Endothelial cell of umbilical vein (primary cell): ENCODE measurements around the gene PEAR1. TPM values are rescaled to one million over a fixed set of nuclear protein-coding genes. Genes with fewer than 3 reads are reported as not detected.

Experiments used
- BruUV-seq: library from RNA; stranded (reverse); fragments of 400-500 nt; replicated peaks from 2 replicates; lab custom pipeline; 2021; lab: Mats Ljungman, UMichigan
- CTCF ChIA-PET: fragments of 300-600, 350-600 bp; sonication (Branson Sonifier 250); formaldehyde crosslinking; loops from one replicate; lab custom pipeline; 2021; ENCODE audit warnings: antibody characterized with exemption, inconsistent platforms; lab: Charles Lee
- POLR2A ChIA-PET: fragments of 300-600, 350-600 bp; sonication (Branson Sonifier 250); formaldehyde crosslinking; loops from one replicate; lab custom pipeline; 2021; ENCODE audit warnings: antibody characterized with exemption, inconsistent platforms; lab: Charles Lee
- DNase-seq: peaks from one replicate; pipeline ENCODE4 v3.0.0-alpha.2; 2011; ENCODE audit warnings: low read depth, low spot score
- FAIRE-seq: peaks from 2 replicates; lab custom pipeline; 2011; peaks lifted over from hg19 to GRCh38; lab: Jason Lieb, UNC
- H2AFZ ChIP-seq: 2 replicates; pipeline ENCODE4 v1.6.0; 2012; ENCODE audit warnings: low read depth, low read length, control low read depth, inconsistent platforms
- H3K27ac ChIP-seq: 2 replicates; pipeline ENCODE4 v1.5.1; 2011; ENCODE audit warnings: low read depth, mild to moderate bottlenecking, control low read depth, low read length, moderate library complexity; ENCODE audit not compliant: insufficient read depth
- H3K27me3 ChIP-seq, 2 experiments: 2 replicates each; pipeline versions ENCODE4 v1.6.0 to v1.6.1; 2011; ENCODE audit warnings: low read length in 2 of 2, mixed read lengths in 1 of 2; ENCODE audit not compliant: control insufficient read depth in 2 of 2, insufficient read depth in 2 of 2
- H3K36me3 ChIP-seq, 2 experiments: 2 replicates in 1 of 2; 3 replicates in 1 of 2; pipeline ENCODE4 v1.5.1; 2011; ENCODE audit warnings: low read length in 2 of 2, mild to moderate bottlenecking in 1 of 2, moderate library complexity in 1 of 2; ENCODE audit not compliant: control insufficient read depth in 2 of 2, insufficient read depth in 2 of 2; ENCODE audit errors: extremely low read depth in 1 of 2
- H3K4me1 ChIP-seq: 3 replicates; pipeline ENCODE4 v1.5.1; 2011; ENCODE audit warnings: mild to moderate bottlenecking, low read length; ENCODE audit not compliant: control insufficient read depth, insufficient read depth; ENCODE audit errors: extremely low read depth
- H3K4me2 ChIP-seq: 2 replicates; pipeline ENCODE4 v1.6.1; 2011; ENCODE audit warnings: low read length, control low read depth, mixed read lengths; ENCODE audit not compliant: insufficient read depth
- H3K4me3 ChIP-seq, 3 experiments: fragments of 200-600 bp in 1 of 3; sonication (generic), shearing (Covaris generic) in 1 of 3; replicated peaks in 1 of 3; 2 replicates each; pipeline ENCODE4 v1.5.1; 2011 to 2016; ENCODE audit warnings: control low read depth in 3 of 3, low read length in 3 of 3, mild to moderate bottlenecking in 2 of 3, inconsistent platforms in 1 of 3, low read depth in 1 of 3, moderate library complexity in 1 of 3; ENCODE audit not compliant: insufficient read depth in 1 of 3
- H3K79me2 ChIP-seq: 2 replicates; pipeline ENCODE4 v1.6.0; 2012; ENCODE audit warnings: low read length, inconsistent platforms; ENCODE audit not compliant: control insufficient read depth, insufficient read depth
- H3K9ac ChIP-seq: replicated peaks from 2 replicates; pipeline ENCODE3; 2011; ENCODE audit warnings: low read length, control low read depth; ENCODE audit not compliant: insufficient read depth; ENCODE audit errors: extremely low read depth
- H3K9me1 ChIP-seq: replicated peaks from 3 replicates; pipeline ENCODE4 v1.6.0; 2011; ENCODE audit warnings: mild to moderate bottlenecking, low read length; ENCODE audit not compliant: control insufficient read depth, insufficient read depth; ENCODE audit errors: extremely low read depth
- H3K9me3 ChIP-seq: replicated peaks from 2 replicates; pipeline ENCODE4 v1.5.1; 2012; ENCODE audit warnings: low read length, inconsistent platforms; ENCODE audit not compliant: control insufficient read depth, insufficient read depth
- H4K20me1 ChIP-seq: replicated peaks from 2 replicates; pipeline ENCODE3; 2011; ENCODE audit warnings: mild to moderate bottlenecking, low read length; ENCODE audit not compliant: control insufficient read depth, insufficient read depth; ENCODE audit errors: extremely low read depth
- EZH2 ChIP-seq: IDR thresholded peaks from 2 replicates; pipeline ENCODE4 v1.6.1; 2012; ENCODE audit warnings: borderline replicate concordance, low read depth, mild to moderate bottlenecking, moderate library complexity, low read length, inconsistent platforms; ENCODE audit not compliant: severe bottlenecking
- FOS ChIP-seq: IDR thresholded peaks from 2 replicates; pipeline ENCODE4 v1.6.1; 2011; ENCODE audit warnings: mild to moderate bottlenecking, low read length, moderate library complexity, borderline replicate concordance; ENCODE audit not compliant: insufficient read depth
- GATA2 ChIP-seq: IDR thresholded peaks from 2 replicates; pipeline ENCODE4 v1.7.0; 2011; ENCODE audit warnings: low read depth, mild to moderate bottlenecking, moderate library complexity, mixed read lengths, low read length; ENCODE audit not compliant: insufficient read length, insufficient read depth
- MYC ChIP-seq: IDR thresholded peaks from one replicate; pipeline ENCODE4 v1.6.1; 2011; ENCODE audit warnings: mild to moderate bottlenecking, low read depth, low read length
- POLR2A ChIP-seq: IDR thresholded peaks from 2 replicates; pipeline ENCODE4 v1.6.1; 2012; ENCODE audit warnings: low read depth, mild to moderate bottlenecking, control low read depth, low read length
- POLR2AphosphoS5 ChIP-seq: IDR thresholded peaks from 2 replicates; pipeline ENCODE4 v1.6.1; 2012; ENCODE audit warnings: low read depth, mild to moderate bottlenecking, control low read depth, low read length, moderate library complexity; ENCODE audit not compliant: insufficient read depth
- dilution Hi-C: fragments of 300-500 bp; cut with MboI; formaldehyde crosslinking; loops from one replicate; pipeline ENCODE4 v1.15.0; 2019; ENCODE audit warnings: low sequenced_read_pairs; ENCODE audit not compliant: extremely low pct_ligation_motif_present
- intact Hi-C: fragments of 100-400 bp; cut with micrococcal nuclease; formaldehyde crosslinking; loops from one replicate; pipeline ENCODE4 v1.10.0; 2022
- polyA plus RNA-seq, 4 experiments: library from polyadenylated mRNA; depleted of rRNA in 3 of 4; stranded (reverse) in 3 of 4; unstranded in 1 of 4; fragments of >200 nt; gene quantifications; 2 replicates each; pipeline versions ENCODE4 v1.2.1 to v1.2.3, GENCODE V29; 2011 to 2012; ENCODE audit warnings: missing spikeins in 1 of 4
- total RNA-seq: library from RNA; stranded (reverse); gene quantifications from 2 replicates; pipeline ENCODE4 v1.2.3, GENCODE V29; 2021

PEAR1 gene
- total and polyA plus RNA-seq, 2 donors (not counting 3 experiments of a cell fraction or from before 2014, with no cell fraction given) = 90.7 to 106 TPM

DNA sequence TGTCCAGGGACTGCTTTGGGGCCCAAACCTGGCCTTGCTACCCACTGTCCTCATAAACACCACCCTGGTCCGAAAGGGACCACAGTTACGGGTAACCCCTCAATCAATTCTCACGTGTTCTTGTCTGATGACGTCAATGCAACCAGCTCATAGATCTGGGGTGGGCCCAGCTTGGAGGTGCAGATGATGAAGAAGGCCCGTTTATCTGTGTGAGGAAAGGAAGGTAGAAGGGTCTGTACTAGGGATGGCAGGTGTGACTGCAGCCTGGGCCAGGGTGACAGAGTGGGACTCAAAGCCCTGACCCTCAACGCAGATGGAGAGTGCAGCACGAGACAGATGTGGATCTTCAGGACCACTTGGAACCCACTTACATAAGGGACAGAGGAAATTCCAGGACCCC lies 49.1 kb downstream of the PEAR1 start:
- DNase-seq = no peak
- Histone ChIP-seq H3K9me1 (no peaks in the 10 kb centered on the region), H4K20me1 (no peaks in the 10 kb centered on the region), H3K9ac (no peak overlapping the region), H3K4me1 (no peaks in the 10 kb centered on the region), H3K4me3 (no peak overlapping the region), H3K27ac (no peak overlapping the region), H3K4me2 (no peak overlapping the region), H3K79me2 (no peaks in the 10 kb centered on the region), H3K36me3 (peaks cover 14 to 57% of the 10 kb centered on the region in 2 experiments), H2AFZ (no peak overlapping the region), H3K27me3 (no peaks in the 10 kb centered on the region), H3K9me3 (no peaks in the 10 kb centered on the region)
- intact Hi-C loops = no loop called here
- ChIA-PET CTCF (interaction anchor here (1.2 kb wide), 2 partner anchors 15 to 83 kb away, joined by 3 read pairs; no protein-coding TSS in a partner anchor), POLR2A (no interaction called here)
- dilution Hi-C loops = no loop called here
- TF ChIP-seq MYC (no peak), FOS (no peak), GATA2 (no peak), POLR2AphosphoS5 (no peak), EZH2 (no peak), POLR2A (no peak)
- no peak for FAIRE-seq
- no TSS peak for BruUV-seq

GRCh38 chr1:156943756-156944155 lies 50.2 kb downstream of the PEAR1 start:
- CTCF ChIA-PET = no interaction called here

More at GRCh38 chr1:156943756-156944155, 50.2 kb downstream of the PEAR1 start:
- H3K4me2 ChIP-seq = no peak overlapping the region
- no peak overlapping the region for H3K9ac ChIP-seq
- H3K4me1 ChIP-seq = no peaks in the 10 kb centered on the region
- POLR2A ChIA-PET = no interaction called here
- H3K79me2 ChIP-seq = no peaks in the 10 kb centered on the region
- H3K27ac ChIP-seq = no peak overlapping the region
- dilution Hi-C loops = no loop called here
- H3K4me3 ChIP-seq = no peak overlapping the region
- DNase-seq = no peak
- H3K9me1 ChIP-seq = no peaks in the 10 kb centered on the region
- TF ChIP-seq POLR2A (no peak), POLR2AphosphoS5 (no peak), MYC (no peak), GATA2 (no peak), EZH2 (no peak)
- FAIRE-seq = no peak
- H3K9me3 ChIP-seq = no peaks in the 10 kb centered on the region
- intact Hi-C loops = no loop called here
- BruUV-seq = no TSS peak
- no peaks in the 10 kb centered on the region for H3K27me3 ChIP-seq
- H2AFZ ChIP-seq = no peak overlapping the region
- H3K36me3 ChIP-seq = peaks cover 14 to 55% of the 10 kb centered on the region in 2 experiments
- H4K20me1 ChIP-seq = no peaks in the 10 kb centered on the region
